Kidney capillary endothelial cell (primary cell): ENCODE data around the gene HIVEP1.

ENCODE experiments used
- DNase-seq: peaks from one replicate; pipeline ENCODE4 v3.0.0-alpha.2; 2018; ENCODE audit warnings: low spot score

Gene HIVEP1

GRCh38 chr6:12017876-12018401 lies 5.8 kb downstream of the HIVEP1 start:
- DNase-seq: no peak

GRCh38 chr6:12020187-12020791 lies 8.2 kb downstream of the HIVEP1 start:
- DNase-seq: no peak

- no peak for DNase-seq
Observed at GRCh38 chr6:12022481-12022880, 10.4 kb downstream of the HIVEP1 start.

- no peak for DNase-seq
Observed at GRCh38 chr6:12022953-12023388, 10.9 kb downstream of the HIVEP1 start.

- DNase-seq: no peak
Observed at GRCh38 chr6:12024216-12024615, 12.1 kb downstream of the HIVEP1 start.

GRCh38 chr6:12024699-12025434 lies 12.8 kb downstream of the HIVEP1 start:
- no peak for DNase-seq

DNA sequence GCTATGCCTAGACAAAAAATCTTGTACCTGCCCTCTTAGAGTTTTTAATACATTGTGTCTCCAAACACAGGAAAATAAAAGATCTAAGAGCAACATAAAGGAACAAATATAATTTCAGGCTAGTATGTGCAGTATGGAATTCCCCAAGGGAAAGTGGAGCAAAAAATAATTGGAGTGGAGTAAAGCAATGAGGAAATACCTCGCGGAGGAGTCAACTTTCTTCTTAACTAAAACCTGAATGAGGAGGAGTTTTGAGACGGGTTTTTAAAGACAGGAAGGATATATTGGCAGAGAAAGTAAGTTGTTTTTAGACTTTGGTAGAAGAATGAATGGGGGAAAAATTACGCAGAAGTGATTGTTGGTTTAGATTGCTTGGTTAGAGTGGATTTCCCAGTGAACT lies 14.0 kb downstream of the HIVEP1 start:
- DNase-seq: no peak

DNA sequence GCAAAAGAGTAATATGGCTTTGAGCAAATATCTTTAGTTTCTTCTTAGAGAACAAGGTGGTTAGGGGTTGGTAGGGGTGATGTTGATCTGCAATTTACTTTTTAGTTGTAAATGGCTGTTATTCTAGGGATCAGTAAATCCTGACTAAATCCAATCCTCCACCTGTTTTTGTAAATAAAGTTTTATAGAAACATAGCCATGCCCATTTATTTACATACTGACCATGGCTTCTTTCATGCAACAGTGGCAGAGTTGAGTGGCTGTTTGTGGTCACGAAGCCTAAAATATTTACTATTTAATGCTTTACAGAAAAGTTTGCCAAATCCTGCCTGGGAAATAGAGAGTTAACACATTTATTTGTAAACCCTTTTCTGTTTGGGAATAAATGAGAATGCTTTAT lies 14.7 kb downstream of the HIVEP1 start:
- DNase-seq: no peak

DNA sequence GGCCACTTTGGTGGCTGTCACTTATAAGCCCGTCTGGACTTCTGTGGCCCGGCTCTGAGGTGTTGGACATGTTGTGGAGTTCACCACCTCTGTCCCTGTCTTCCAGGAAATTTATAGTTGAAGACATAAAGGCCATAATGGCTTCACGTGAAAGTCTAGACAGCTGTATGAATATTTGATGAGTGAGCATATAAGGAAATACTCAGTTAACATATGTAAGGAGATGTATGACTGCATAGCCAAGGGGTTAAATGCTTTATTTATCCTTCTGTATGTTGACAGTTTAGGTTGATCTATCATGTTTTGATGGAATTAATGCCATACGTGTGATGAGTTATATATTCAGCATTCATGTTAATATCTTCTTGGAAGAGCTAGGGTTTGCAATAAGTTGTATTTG lies 16.1 kb downstream of the HIVEP1 start:
- no peak for DNase-seq

- DNase-seq: no peak
Observed at GRCh38 chr6:12029979-12030737, 18.0 kb downstream of the HIVEP1 start.

DNA sequence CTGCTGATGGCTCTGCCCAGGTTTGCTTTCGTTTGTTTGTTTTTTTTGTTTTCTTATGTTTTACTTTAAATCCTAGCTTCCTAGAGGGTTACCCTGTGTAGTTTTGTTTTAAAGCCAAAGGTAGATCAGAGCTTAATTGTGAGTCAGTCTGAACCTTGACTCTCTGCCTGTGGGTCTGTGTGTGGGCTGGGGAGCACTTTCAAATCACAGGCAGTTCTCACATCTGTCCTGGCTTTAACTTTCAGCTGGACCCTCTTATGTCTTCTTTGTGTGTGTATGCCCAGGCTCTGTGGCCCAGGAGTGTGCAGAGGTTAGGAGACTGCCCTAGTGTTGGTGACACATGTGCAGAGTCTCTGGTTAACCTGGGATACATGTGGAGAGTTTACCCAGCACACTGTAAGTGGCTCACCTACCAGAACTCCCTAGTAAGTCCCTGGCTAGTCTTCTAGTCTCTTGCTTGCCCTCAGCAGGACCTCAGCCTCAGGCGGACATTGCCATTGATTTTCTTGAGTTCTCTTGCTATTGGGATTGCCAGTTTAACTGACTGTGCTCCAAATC lies 19.0 kb downstream of the HIVEP1 start:
- DNase-seq: no peak

DNA sequence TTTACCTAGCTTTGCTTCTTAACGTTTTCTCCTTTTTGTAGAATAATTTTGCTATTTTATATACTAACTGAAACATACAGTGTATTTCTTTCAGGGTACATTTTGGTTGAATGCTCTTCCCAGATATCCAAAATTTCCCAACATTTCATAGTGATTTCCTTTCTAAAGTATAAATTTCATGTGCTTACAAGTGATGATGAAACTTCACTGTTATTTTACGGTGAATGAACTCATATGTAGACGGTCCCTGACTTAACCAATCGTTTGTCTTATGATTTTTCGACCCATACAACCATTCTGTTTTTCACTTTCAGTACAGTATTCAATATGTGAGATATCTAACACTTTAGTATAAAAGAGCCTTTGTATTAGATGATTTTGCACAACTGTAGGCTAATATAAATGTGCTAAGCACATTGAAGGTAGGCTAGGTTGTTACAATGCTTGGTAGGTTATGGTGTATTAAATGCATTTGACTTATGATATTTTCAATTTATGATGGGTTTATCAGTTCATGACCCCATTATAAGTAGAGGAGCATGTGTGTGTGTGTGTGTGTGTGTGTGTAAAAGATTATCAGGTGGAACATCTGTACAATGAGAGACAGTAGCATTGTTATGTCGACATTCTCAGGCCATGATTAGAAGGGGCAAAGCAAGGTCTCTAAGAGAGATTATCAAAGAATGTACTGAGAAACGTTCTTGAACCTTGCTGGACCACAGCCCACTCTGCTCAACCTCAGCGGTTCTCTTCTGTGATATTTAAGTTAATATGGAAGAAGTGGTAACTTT lies 20.9 kb downstream of the HIVEP1 start:
- no peak for DNase-seq

- DNase-seq: no peak
Observed at GRCh38 chr6:12033770-12034169, 21.7 kb downstream of the HIVEP1 start.

GRCh38 chr6:12034349-12034748 lies 22.2 kb downstream of the HIVEP1 start:
- DNase-seq: no peak

- DNase-seq: no peak
Observed at GRCh38 chr6:12034837-12035236, 22.7 kb downstream of the HIVEP1 start.

DNA sequence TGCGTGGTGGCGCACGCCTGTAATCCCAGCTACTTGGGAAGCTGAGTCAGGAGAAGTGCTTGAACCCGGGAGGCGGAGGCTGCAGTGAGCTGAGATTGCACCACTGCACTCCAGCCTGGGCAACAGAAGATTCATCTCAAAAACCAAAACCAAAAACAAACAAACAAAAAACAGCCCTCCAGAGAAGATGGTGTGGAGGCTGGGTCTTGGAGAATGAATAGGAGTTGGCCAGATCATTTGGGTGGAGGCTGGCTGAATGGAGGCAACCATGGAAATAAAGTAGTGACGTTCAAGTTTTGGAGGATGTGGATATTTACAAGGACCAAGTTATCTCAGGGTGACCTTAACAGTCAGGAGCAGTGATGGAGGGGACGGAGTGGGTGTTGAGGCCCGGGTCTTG lies 24.7 kb downstream of the HIVEP1 start:
- DNase-seq: no peak

- DNase-seq: no peak
Observed at GRCh38 chr6:12037798-12038197, 25.7 kb downstream of the HIVEP1 start.

DNA sequence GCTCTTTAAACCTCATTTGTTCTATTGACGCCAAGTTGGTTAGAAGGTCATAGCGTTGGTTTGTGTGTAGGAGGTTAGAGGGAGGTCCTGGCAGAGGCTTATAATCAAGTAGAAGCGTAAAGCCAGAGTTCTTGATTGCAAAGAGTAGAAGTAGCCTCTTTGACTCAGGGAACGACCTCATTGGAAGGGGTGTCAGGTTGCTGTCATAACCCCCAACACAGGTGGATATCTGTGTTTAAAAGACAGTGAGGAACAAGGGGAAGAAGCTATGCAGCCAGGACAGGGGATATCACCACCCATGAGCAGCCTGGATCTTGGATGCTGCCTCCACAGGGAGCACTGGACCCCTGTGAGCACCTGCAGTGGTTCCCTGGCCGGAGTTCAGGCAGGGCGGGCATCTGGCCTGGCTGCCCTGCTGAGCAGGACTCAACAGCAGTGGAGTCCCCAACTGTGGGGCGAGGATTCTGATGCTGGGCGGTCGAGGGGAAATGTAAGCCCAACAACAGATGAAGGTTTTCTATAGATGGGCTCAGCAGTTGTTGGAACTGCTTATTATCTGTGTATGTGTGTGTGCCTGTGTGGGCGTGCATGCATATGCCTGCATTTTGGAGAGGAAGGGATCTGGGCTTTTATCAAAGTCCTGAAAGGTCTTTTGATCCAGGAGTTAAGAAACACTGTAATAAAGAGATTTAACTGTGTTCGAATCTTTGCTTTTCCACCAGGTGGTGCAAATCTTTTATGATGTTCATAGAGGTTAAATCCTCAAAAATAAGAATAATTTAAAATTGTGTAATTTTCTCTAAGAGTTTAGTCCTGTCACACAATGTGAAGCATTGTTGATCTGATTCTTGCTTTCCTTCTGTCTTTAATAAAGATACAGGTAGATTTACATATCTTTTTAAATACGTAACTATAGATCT lies 27.7 kb downstream of the HIVEP1 start:
- no peak for DNase-seq

- DNase-seq: no peak
Observed at GRCh38 chr6:12047304-12047703, 35.2 kb downstream of the HIVEP1 start.

GRCh38 chr6:12047792-12048432 lies 35.8 kb downstream of the HIVEP1 start:
- no peak for DNase-seq
